ENCODE data around the gene GSTM4. TPM values are rescaled to one million over a fixed set of nuclear protein-coding genes. Genes with fewer than 3 reads are reported as not detected.

The GSTM4 gene
- total RNA-seq = 23.5 and 28.2 TPM in 2 replicates

DNA sequence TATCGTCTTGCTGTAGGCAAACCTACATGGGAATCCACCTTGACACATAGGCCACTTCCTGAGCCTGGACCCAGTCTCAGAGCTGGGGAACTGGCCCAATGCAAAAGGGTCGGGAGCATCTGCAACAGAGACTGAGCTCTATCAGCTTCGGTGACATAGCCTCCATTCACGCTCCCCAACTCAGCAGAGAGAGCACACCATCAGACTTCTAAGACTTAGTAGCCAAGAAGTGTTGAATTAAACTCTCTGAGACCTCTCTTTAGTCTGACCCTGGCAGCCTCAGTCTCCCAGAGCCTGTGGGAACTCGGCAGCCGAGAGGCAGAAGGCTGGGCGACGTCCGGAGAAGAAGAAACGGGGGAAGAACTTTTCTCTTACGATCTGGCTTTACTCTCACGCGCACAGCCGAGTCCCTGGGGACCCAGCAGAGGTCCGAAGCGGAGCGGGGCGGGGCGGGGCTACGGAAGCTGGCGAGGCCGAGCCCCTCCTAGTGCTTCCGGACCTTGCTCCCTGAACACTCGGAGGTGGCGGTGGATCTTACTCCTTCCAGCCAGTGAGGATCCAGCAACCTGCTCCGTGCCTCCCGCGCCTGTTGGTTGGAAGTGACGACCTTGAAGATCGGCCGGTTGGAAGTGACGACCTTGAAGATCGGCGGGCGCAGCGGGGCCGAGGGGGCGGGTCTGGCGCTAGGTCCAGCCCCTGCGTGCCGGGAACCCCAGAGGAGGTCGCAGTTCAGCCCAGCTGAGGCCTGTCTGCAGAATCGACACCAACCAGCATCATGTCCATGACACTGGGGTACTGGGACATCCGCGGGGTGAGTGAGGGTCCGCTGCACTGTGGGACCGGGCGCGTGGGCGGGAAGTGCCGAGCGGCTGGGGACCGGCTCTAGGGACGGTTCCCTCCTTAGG, at the start of gene GSTM4:
GSTM4 (plus strand) TSS at position 485 of the 905 bp plus-strand sequence; CDS start at position 776, 291 bp downstream.

DNA sequence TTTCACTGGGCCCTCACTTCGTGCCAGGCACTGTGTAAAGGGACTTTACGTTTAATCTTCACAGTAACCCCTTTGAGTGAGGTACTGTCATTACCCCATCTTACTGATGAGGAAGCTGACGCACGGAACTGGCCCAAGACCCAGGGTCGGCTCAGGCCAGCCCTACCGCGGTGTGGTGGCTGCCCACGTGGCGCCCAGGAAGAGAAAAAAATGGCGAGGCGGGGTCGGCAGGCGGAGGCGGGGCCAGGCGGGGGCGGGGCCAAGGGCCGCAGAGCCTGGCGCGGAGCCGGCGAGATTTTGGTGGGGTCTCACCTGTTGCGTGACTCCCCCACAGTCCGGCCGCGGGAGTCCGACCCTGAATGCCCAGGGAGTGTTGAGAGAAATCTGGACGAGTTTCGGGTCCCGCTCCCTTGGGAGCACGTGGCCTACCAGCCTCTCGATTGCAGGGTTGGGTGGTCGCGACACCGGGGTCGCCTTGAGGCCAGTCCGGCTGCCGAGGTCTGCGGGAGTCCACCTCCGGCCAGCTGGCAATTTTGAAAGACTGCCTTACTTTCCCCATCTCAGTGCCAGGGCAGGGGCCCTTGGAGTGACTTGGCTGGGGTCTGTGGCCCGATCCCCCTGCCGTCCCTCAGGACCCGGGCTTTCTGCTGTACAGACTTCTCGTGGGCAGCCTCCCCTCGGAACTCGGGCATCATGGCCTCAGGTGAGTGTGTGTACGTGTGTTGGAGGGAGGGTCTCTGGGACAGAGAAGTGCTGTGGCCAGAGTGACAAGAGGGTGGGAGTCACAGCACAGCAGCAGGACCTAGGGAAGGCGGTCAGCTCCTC, 36.1 kb upstream of the GSTM4 start, which contains the start of the genes AMPD2 and GNAT2:
AMPD2 (plus strand) TSS at position 262 of the 825 bp plus-strand sequence. CDS start 1,339 bp downstream, outside the sequence.
GNAT2 (minus strand) TSS at position 41 of the 825 bp plus-strand sequence. CDS start 6,746 bp downstream, outside the sequence.

DNA sequence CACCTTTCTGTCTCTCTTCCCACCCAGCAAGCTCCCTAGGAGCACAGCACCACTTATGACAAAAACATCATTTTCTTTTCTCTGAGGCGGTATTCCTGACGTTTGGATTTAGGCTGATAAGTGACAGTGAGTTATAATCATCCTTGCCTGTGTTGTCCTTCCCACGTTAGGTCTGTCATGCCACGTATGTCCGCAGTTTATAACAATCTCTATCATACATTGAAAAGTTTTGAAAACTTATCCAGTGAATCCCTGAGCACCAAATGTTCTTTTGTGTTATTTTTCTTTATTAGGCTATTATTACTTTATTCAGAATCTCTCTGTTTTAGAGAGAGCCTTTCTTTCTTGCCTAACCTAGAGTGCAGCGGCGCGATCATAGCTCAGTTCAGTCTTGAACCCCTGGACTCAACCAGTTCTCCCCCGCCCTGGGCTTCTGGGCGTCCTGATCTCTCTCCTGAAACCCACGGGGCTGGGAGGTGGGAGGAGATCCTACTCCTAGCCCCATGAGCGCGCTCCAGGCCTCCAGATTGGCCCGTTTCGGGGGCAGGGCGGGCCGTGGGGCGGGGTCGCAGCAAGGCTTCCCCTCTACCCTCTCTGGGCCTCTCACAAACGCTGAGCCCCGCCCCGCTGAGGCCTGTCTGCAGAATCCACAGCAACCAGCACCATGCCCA, 11.7 kb downstream of the GSTM4 start, which contains the start of gene GSTM2:
GSTM2 (plus strand) TSS at position 606 of the 671 bp plus-strand sequence; CDS start at position 665, 59 bp downstream.

DNA sequence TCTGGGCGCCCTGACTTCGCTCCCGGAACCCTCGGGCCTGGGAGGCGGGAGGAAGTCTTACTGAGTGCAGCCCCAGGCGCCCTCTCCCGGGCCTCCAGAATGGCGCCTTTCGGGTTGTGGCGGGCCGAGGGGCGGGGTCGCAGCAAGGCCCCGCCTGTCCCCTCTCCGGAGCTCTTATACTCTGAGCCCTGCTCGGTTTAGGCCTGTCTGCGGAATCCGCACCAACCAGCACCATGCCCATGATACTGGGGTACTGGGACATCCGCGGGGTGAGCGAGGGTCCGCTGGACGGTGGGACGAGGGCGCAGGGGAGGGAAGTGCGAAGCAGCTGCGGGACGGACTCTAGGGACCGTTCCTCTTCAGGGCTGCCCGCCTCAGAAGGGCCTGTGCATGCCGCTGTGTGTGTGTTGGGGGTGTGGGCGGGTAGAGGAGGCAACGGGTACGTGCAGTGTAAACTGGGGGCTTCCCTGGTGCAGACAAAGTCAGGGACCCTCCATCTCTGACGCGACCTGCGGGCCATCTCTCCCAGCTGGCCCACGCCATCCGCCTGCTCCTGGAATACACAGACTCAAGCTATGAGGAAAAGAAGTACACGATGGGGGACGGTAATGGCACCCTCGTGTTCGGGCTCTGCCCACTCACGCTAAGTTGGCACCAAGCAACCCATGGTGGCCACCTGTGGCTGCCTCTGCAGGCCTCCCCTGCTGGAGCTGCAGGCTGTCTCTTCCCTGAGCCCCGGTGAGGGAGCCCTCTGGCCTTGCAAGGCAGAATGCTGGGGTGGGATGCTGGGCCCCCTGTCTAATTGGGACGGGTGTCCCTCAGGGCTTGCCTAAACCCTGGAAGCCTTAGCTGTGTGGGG, 32.0 kb downstream of the GSTM4 start, which contains the start of gene GSTM1:
GSTM1 (plus strand) TSS at position 177 of the 859 bp plus-strand sequence; CDS start at position 234, 57 bp downstream.

Other genes with a start within 250 kb of the GSTM4 start
- 30.4 and 60.2 TPM in 2 replicates for gene PSMA5, start 229.7 kb upstream of the GSTM4 start, total RNA-seq
- gene SYPL2, start 189.6 kb upstream of the GSTM4 start, total RNA-seq = 0.29 and 1.2 TPM in 2 replicates
- 1.7 and 3.3 TPM in 2 replicates for gene ATXN7L2, start 172.2 kb upstream of the GSTM4 start, total RNA-seq
- gene CYB561D1, start 162.0 kb upstream of the GSTM4 start, total RNA-seq = 6.4 and 6.8 TPM in 2 replicates
- gene AMIGO1, start 146.4 kb upstream of the GSTM4 start, total RNA-seq = 1.0 and 3.6 TPM in 2 replicates
- under 0.01 TPM in 1 of 2 replicates, not detected in the other for gene GPR61, start 116.2 kb upstream of the GSTM4 start, total RNA-seq
- 13.6 and 21.8 TPM in 2 replicates for gene GNAI3, start 107.5 kb upstream of the GSTM4 start, total RNA-seq
- gene GNAT2, start 36.5 kb upstream of the GSTM4 start, total RNA-seq = 0.17 and 0.29 TPM in 2 replicates
- gene AMPD2, start 36.3 kb upstream of the GSTM4 start, total RNA-seq = 66.3 and 91.5 TPM in 2 replicates
- gene GSTM2, start 12.0 kb downstream of the GSTM4 start, total RNA-seq = 26.3 and 50.8 TPM in 2 replicates
- 0.15 and 25.1 TPM in 2 replicates for gene GSTM1, start 31.7 kb downstream of the GSTM4 start, total RNA-seq
- gene GSTM5, start 56.2 kb downstream of the GSTM4 start, total RNA-seq = 6.4 and 34.2 TPM in 2 replicates
- 59.6 and 142 TPM in 2 replicates for gene GSTM3, start 84.9 kb downstream of the GSTM4 start, total RNA-seq
- not detected in 2 replicates for gene EPS8L3, start 107.8 kb downstream of the GSTM4 start, total RNA-seq